Endothelial cell of umbilical vein (primary cell): ENCODE results near the gene STK40. TPM values are rescaled to one million over a fixed set of nuclear protein-coding genes. Genes with fewer than 3 reads are reported as not detected.

Experiments
- BruUV-seq: library from RNA; stranded (reverse); fragments of 400-500 nt; replicated peaks from 2 replicates; lab custom pipeline; 2021; lab: Mats Ljungman, UMichigan
- CTCF ChIA-PET: fragments of 300-600, 350-600 bp; sonication (Branson Sonifier 250); formaldehyde crosslinking; loops from one replicate; lab custom pipeline; 2021; ENCODE audit warnings: antibody characterized with exemption, inconsistent platforms; lab: Charles Lee
- POLR2A ChIA-PET: fragments of 300-600, 350-600 bp; sonication (Branson Sonifier 250); formaldehyde crosslinking; loops from one replicate; lab custom pipeline; 2021; ENCODE audit warnings: antibody characterized with exemption, inconsistent platforms; lab: Charles Lee
- DNase-seq: peaks from one replicate; pipeline ENCODE4 v3.0.0-alpha.2; 2011; ENCODE audit warnings: low read depth, low spot score
- FAIRE-seq: peaks from 2 replicates; lab custom pipeline; 2011; peaks lifted over from hg19 to GRCh38; lab: Jason Lieb, UNC
- H2AFZ ChIP-seq: 2 replicates; pipeline ENCODE4 v1.6.0; 2012; ENCODE audit warnings: low read depth, low read length, control low read depth, inconsistent platforms
- H3K27ac ChIP-seq: 2 replicates; pipeline ENCODE4 v1.5.1; 2011; ENCODE audit warnings: low read depth, mild to moderate bottlenecking, control low read depth, low read length, moderate library complexity; ENCODE audit not compliant: insufficient read depth
- H3K27me3 ChIP-seq, 2 experiments: 2 replicates each; pipeline versions ENCODE4 v1.6.0 to v1.6.1; 2011; ENCODE audit warnings: low read length in 2 of 2, mixed read lengths in 1 of 2; ENCODE audit not compliant: control insufficient read depth in 2 of 2, insufficient read depth in 2 of 2
- H3K36me3 ChIP-seq, 2 experiments: 2 replicates in 1 of 2; 3 replicates in 1 of 2; pipeline ENCODE4 v1.5.1; 2011; ENCODE audit warnings: low read length in 2 of 2, mild to moderate bottlenecking in 1 of 2, moderate library complexity in 1 of 2; ENCODE audit not compliant: control insufficient read depth in 2 of 2, insufficient read depth in 2 of 2; ENCODE audit errors: extremely low read depth in 1 of 2
- H3K4me1 ChIP-seq: 3 replicates; pipeline ENCODE4 v1.5.1; 2011; ENCODE audit warnings: mild to moderate bottlenecking, low read length; ENCODE audit not compliant: control insufficient read depth, insufficient read depth; ENCODE audit errors: extremely low read depth
- H3K4me2 ChIP-seq: 2 replicates; pipeline ENCODE4 v1.6.1; 2011; ENCODE audit warnings: low read length, control low read depth, mixed read lengths; ENCODE audit not compliant: insufficient read depth
- H3K4me3 ChIP-seq, 3 experiments: fragments of 200-600 bp in 1 of 3; sonication (generic), shearing (Covaris generic) in 1 of 3; replicated peaks in 1 of 3; 2 replicates each; pipeline ENCODE4 v1.5.1; 2011 to 2016; ENCODE audit warnings: control low read depth in 3 of 3, low read length in 3 of 3, mild to moderate bottlenecking in 2 of 3, inconsistent platforms in 1 of 3, low read depth in 1 of 3, moderate library complexity in 1 of 3; ENCODE audit not compliant: insufficient read depth in 1 of 3
- H3K79me2 ChIP-seq: 2 replicates; pipeline ENCODE4 v1.6.0; 2012; ENCODE audit warnings: low read length, inconsistent platforms; ENCODE audit not compliant: control insufficient read depth, insufficient read depth
- H3K9ac ChIP-seq: replicated peaks from 2 replicates; pipeline ENCODE3; 2011; ENCODE audit warnings: low read length, control low read depth; ENCODE audit not compliant: insufficient read depth; ENCODE audit errors: extremely low read depth
- H3K9me1 ChIP-seq: replicated peaks from 3 replicates; pipeline ENCODE4 v1.6.0; 2011; ENCODE audit warnings: mild to moderate bottlenecking, low read length; ENCODE audit not compliant: control insufficient read depth, insufficient read depth; ENCODE audit errors: extremely low read depth
- H3K9me3 ChIP-seq: replicated peaks from 2 replicates; pipeline ENCODE4 v1.5.1; 2012; ENCODE audit warnings: low read length, inconsistent platforms; ENCODE audit not compliant: control insufficient read depth, insufficient read depth
- H4K20me1 ChIP-seq: replicated peaks from 2 replicates; pipeline ENCODE3; 2011; ENCODE audit warnings: mild to moderate bottlenecking, low read length; ENCODE audit not compliant: control insufficient read depth, insufficient read depth; ENCODE audit errors: extremely low read depth
- CTCF ChIP-seq, 2 donors: IDR thresholded peaks; 1 replicate in 1 of 2; 2 replicates in 1 of 2; pipeline ENCODE4 v1.5.1; 2011; ENCODE audit warnings: low read length in 2 of 2, mild to moderate bottlenecking in 2 of 2, moderate library complexity in 2 of 2, control low read depth in 1 of 2, inconsistent platforms in 1 of 2, low read depth in 1 of 2; ENCODE audit not compliant: insufficient read depth in 1 of 2; ENCODE audit errors: extremely low read depth in 1 of 2
- EZH2 ChIP-seq: IDR thresholded peaks from 2 replicates; pipeline ENCODE4 v1.6.1; 2012; ENCODE audit warnings: borderline replicate concordance, low read depth, mild to moderate bottlenecking, moderate library complexity, low read length, inconsistent platforms; ENCODE audit not compliant: severe bottlenecking
- FOS ChIP-seq: IDR thresholded peaks from 2 replicates; pipeline ENCODE4 v1.6.1; 2011; ENCODE audit warnings: mild to moderate bottlenecking, low read length, moderate library complexity, borderline replicate concordance; ENCODE audit not compliant: insufficient read depth
- GATA2 ChIP-seq: IDR thresholded peaks from 2 replicates; pipeline ENCODE4 v1.7.0; 2011; ENCODE audit warnings: low read depth, mild to moderate bottlenecking, moderate library complexity, mixed read lengths, low read length; ENCODE audit not compliant: insufficient read length, insufficient read depth
- JUN ChIP-seq: IDR thresholded peaks from 2 replicates; pipeline ENCODE4 v1.6.1; 2011; ENCODE audit warnings: borderline replicate concordance, low read depth; ENCODE audit not compliant: insufficient read length, insufficient read depth
- MAX ChIP-seq: IDR thresholded peaks from 2 replicates; pipeline ENCODE4 v1.6.1; 2011; ENCODE audit not compliant: insufficient read depth, insufficient read length
- MYC ChIP-seq: IDR thresholded peaks from one replicate; pipeline ENCODE4 v1.6.1; 2011; ENCODE audit warnings: mild to moderate bottlenecking, low read depth, low read length
- POLR2A ChIP-seq: IDR thresholded peaks from 2 replicates; pipeline ENCODE4 v1.6.1; 2012; ENCODE audit warnings: low read depth, mild to moderate bottlenecking, control low read depth, low read length
- POLR2AphosphoS5 ChIP-seq: IDR thresholded peaks from 2 replicates; pipeline ENCODE4 v1.6.1; 2012; ENCODE audit warnings: low read depth, mild to moderate bottlenecking, control low read depth, low read length, moderate library complexity; ENCODE audit not compliant: insufficient read depth
- dilution Hi-C: fragments of 300-500 bp; cut with MboI; formaldehyde crosslinking; loops from one replicate; pipeline ENCODE4 v1.15.0; 2019; ENCODE audit warnings: low sequenced_read_pairs; ENCODE audit not compliant: extremely low pct_ligation_motif_present
- intact Hi-C: fragments of 100-400 bp; cut with micrococcal nuclease; formaldehyde crosslinking; loops from one replicate; pipeline ENCODE4 v1.10.0; 2022
- polyA plus RNA-seq, 4 experiments: library from polyadenylated mRNA; depleted of rRNA in 3 of 4; stranded (reverse) in 3 of 4; unstranded in 1 of 4; fragments of >200 nt; gene quantifications; 2 replicates each; pipeline versions ENCODE4 v1.2.1 to v1.2.3, GENCODE V29; 2011 to 2012; ENCODE audit warnings: missing spikeins in 1 of 4
- total RNA-seq: library from RNA; stranded (reverse); gene quantifications from 2 replicates; pipeline ENCODE4 v1.2.3, GENCODE V29; 2021

The STK40 gene
- total and polyA plus RNA-seq, 2 donors (not counting 3 experiments of a cell fraction or from before 2014, with no cell fraction given): 20.8 to 36.8 TPM

DNA sequence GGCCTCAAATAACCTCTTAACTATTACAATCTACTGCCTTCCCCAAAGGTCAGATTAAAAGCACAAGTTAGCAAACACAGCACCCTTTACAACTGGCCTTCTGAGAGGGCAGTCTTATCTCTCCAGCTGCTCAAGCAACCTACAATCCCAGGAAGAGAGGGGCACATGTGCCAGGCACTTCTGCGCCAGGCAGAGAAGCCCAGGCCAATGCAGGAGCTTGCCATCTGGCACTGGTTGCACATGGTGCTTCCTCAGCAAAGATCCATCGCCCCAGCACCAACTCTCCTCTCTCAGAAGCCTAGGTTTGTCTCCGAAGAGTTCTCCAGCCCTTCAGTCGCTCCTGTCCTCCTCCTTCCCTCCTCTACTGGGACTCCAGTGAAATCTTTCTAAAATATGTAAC, 2.5 kb downstream of the STK40 start:
- no TSS peak for BruUV-seq
- ChIA-PET POLR2A (interaction anchor here (0.6 kb wide), 1 partner anchor 16 kb away, joined by 4 read pairs; no protein-coding TSS in a partner anchor), CTCF (interaction anchor here (1.4 kb wide), 2 partner anchors 14 to 40 kb away, joined by 5 to 6 read pairs; no protein-coding TSS in a partner anchor)
- no peaks in the 10 kb centered on the region for H3K9me1 ChIP-seq
- H3K9me3 ChIP-seq: no peaks in the 10 kb centered on the region
- no peak for DNase-seq
- dilution Hi-C loops: no loop called here
- no peaks in the 10 kb centered on the region for H3K36me3 ChIP-seq
- TF ChIP-seq POLR2AphosphoS5 (no peak), MYC (no peak), CTCF (IDR thresholded peaks at IDR 0.05; ENCODE audit: extremely low read depth in 1 of 2, insufficient read depth in 1 of 2, low read depth in 1 of 2, low read length in 2 of 2) (no peak), POLR2A (no peak), FOS (no peak), JUN (no peak), GATA2 (no peak), EZH2 (no peak), MAX (no peak)
- no peak overlapping the region for H2AFZ ChIP-seq
- no peak overlapping the region for H3K4me3 ChIP-seq
- H3K79me2 ChIP-seq: peaks cover 63% of the 10 kb centered on the region
- H3K9ac ChIP-seq: no peak overlapping the region
- no peak overlapping the region for H3K27ac ChIP-seq
- no peak for FAIRE-seq
- peaks cover 26% of the 10 kb centered on the region for H3K4me1 ChIP-seq
- no peak overlapping the region for H3K4me2 ChIP-seq
- intact Hi-C loops: no loop called here
- no peaks in the 10 kb centered on the region for H3K27me3 ChIP-seq
- H4K20me1 ChIP-seq: no peaks in the 10 kb centered on the region
